ENCODE results near the gene YBX3.

YBX3 gene

DNA sequence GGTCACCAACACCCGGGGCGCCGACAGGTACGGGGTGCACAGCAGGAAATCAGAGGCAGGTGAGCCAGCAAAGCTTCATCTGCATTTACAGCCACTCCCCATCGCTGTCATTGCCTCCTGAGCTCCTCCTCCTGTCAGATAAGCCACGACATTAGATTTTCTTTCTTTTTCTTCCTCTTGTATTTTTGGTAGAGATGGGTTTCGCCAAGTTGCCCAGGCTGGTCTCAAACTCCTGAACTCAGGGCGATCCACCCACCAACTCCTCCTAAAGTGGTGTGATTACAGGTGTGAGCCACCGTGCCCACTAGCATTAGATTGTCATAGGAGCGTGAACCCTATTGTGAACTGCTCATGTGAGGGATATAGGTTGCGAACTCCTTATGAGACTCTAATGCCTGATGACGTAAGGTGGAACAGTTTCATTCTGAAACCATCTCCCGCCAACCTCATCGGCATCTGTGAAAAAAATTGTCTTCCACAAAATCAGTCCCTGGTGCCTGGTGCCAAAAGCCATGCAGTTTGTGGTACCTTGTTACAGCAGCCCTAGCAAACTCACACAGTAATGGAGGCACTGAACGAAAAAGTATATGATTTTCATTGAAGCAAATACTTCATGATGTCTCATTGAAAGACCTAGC lies 50.8 kb downstream of the YBX3 start:
- in situ Hi-C loops (cut with MboI; ENCODE audit: low sequenced_read_pairs): no loop called here

- in situ Hi-C loops (cut with MboI; ENCODE audit: low sequenced_read_pairs): no loop called here
Measured at GRCh38 chr12:10669533-10669932, 53.6 kb downstream of the YBX3 start.

- in situ Hi-C loops (cut with MboI; ENCODE audit: low sequenced_read_pairs): no loop called here
Measured at GRCh38 chr12:10668526-10668925, 54.6 kb downstream of the YBX3 start.

- in situ Hi-C loops (cut with MboI; ENCODE audit: low sequenced_read_pairs): no loop called here
Measured at GRCh38 chr12:10667581-10667980, 55.5 kb downstream of the YBX3 start.

DNA sequence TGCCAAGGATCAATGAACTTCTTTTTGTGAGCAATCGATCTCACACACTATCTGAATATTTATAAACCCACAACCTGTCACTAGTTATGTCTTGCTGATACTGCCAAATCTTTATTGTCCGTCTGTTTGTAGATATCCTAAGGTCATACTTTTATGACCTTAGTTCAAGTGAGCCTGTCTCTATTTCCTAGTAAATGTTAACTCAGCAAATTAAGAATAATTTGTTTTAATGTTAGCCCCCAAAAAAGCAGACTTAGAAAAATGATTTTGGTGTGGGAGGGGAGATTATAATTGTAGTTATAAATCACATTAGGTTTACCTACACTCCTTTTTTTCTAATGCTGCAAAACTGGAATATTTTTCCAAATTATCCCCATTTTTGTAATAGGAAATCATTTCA lies 58.6 kb downstream of the YBX3 start:
- in situ Hi-C loops (cut with MboI; ENCODE audit: low sequenced_read_pairs): no loop called here

- in situ Hi-C loops (cut with MboI; ENCODE audit: low sequenced_read_pairs): no loop called here
Measured at GRCh38 chr12:10663869-10664268, 59.3 kb downstream of the YBX3 start.

- in situ Hi-C loops (cut with MboI; ENCODE audit: low sequenced_read_pairs): no loop called here
Measured at GRCh38 chr12:10661338-10661737, 61.8 kb downstream of the YBX3 start.

DNA sequence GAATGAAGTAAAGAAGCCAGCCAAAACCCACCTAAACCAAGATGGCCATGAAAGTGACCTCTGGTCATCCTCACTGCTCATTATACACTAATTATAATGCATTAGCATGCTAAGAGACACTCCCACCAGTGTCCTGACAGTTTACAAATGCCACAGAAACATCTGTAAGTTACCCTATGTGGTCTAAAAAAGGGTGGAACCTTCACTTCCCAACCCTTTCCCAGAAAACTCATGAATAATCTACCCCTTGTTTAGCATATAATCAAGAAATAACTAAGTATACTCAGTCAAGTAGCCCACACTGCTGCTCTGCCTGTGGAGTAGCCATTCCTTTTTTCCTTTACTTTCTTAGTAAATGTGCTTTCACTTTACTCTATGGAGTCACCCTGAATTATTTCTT lies 69.1 kb downstream of the YBX3 start:
- in situ Hi-C loops (cut with MboI; ENCODE audit: low sequenced_read_pairs): no loop called here

- in situ Hi-C loops (cut with MboI; ENCODE audit: low sequenced_read_pairs): no loop called here
Measured at GRCh38 chr12:10652192-10652591, 70.9 kb downstream of the YBX3 start.
